PC-9 (cell line): ENCODE measurements around the gene SELENOS. TPM values are rescaled to one million over a fixed set of nuclear protein-coding genes. Genes with fewer than 3 reads are reported as not detected.

Source experiments
- BruUV-seq: library from RNA; stranded (reverse); fragments of 400-500 nt; replicated peaks from 2 replicates; lab custom pipeline; 2021; lab: Mats Ljungman, UMichigan
- CTCF ChIA-PET: fragments of 300-600 bp; sonication (Branson Sonifier 250); formaldehyde crosslinking; loops from one replicate; lab custom pipeline; 2022; ENCODE audit warnings: antibody characterized with exemption; lab: Charles Lee
- POLR2A ChIA-PET: fragments of 300-600 bp; sonication (Branson Sonifier 250); formaldehyde crosslinking; loops from one replicate; lab custom pipeline; 2022; ENCODE audit warnings: antibody characterized with exemption; ENCODE audit not compliant: unreplicated experiment; lab: Charles Lee
- DNase-seq, 2 experiments: peaks; one replicate each; pipeline versions ENCODE4 v3.0.0 to v3.0.0-alpha.2; 2015 to 2022; ENCODE audit warnings: mixed read lengths in 1 of 2
- H2AFZ ChIP-seq: fragments of 200-600 bp; sonication (generic); 2 replicates; pipeline ENCODE4 v1.8.1; 2017; ENCODE audit warnings: antibody characterized with exemption
- H3F3A ChIP-seq: fragments of 200-600 bp; sonication (generic); 2 replicates; pipeline ENCODE4 v1.8.1; 2017; ENCODE audit warnings: antibody characterized with exemption, mild to moderate bottlenecking, low read depth; ENCODE audit not compliant: insufficient read depth
- H3K27ac ChIP-seq: fragments of 200-600 bp; sonication (generic); 2 replicates; pipeline ENCODE4 v1.6.1; 2016; ENCODE audit warnings: mixed run types
- H3K27me3 ChIP-seq: fragments of 200-600 bp; sonication (generic); 2 replicates; pipeline ENCODE4 v1.6.1; 2016; ENCODE audit warnings: low read depth, mixed run types; ENCODE audit not compliant: insufficient read depth
- H3K36me3 ChIP-seq: fragments of 200-600 bp; sonication (generic); 2 replicates; pipeline ENCODE4 v1.6.1; 2016; ENCODE audit warnings: low read depth, mixed run types
- H3K4me1 ChIP-seq: fragments of 200-600 bp; sonication (generic); replicated peaks from 2 replicates; pipeline ENCODE4 v1.6.1; 2016; ENCODE audit warnings: mixed run types; ENCODE audit not compliant: insufficient read depth
- H3K4me2 ChIP-seq: fragments of 200-600 bp; sonication (generic); 2 replicates; pipeline ENCODE4 v1.6.1; 2017; ENCODE audit warnings: mixed run types
- H3K4me3 ChIP-seq: fragments of 200-600 bp; sonication (generic); 2 replicates; pipeline ENCODE4 v1.6.1; 2016; ENCODE audit warnings: mixed run types
- H3K79me2 ChIP-seq: fragments of 200-600 bp; sonication (generic); 2 replicates; pipeline ENCODE4 v1.6.1; 2017; ENCODE audit warnings: low read depth, mixed run types
- H3K9me2 ChIP-seq: fragments of 200-600 bp; sonication (generic); 2 replicates; pipeline ENCODE4 v1.8.1; 2017; ENCODE audit warnings: mild to moderate bottlenecking; ENCODE audit not compliant: insufficient read depth
- H3K9me3 ChIP-seq: fragments of 200-600 bp; sonication (generic); 2 replicates; pipeline ENCODE4 v1.8.1; 2016; ENCODE audit warnings: low read depth; ENCODE audit not compliant: insufficient read depth
- H4K20me1 ChIP-seq: fragments of 200-600 bp; sonication (generic); 2 replicates; pipeline ENCODE4 v1.8.1; 2017; ENCODE audit not compliant: insufficient read depth
- CTCF ChIP-seq: fragments of 200-600 bp; sonication (generic); conservative IDR thresholded peaks from 2 replicates; pipeline ENCODE4 v1.6.1; 2017; ENCODE audit warnings: mixed run types, antibody characterized with exemption, mild to moderate bottlenecking, moderate library complexity
- EZH2 ChIP-seq: fragments of 200-600 bp; sonication (generic); IDR thresholded peaks from 2 replicates; pipeline ENCODE4 v1.8.0; 2017; ENCODE audit warnings: antibody characterized with exemption, low read depth
- intact Hi-C: fragments of 100-400 bp; cut with micrococcal nuclease; formaldehyde crosslinking; loops from one replicate; pipeline ENCODE4 v1.10.0; 2022; ENCODE audit not compliant: unreplicated experiment
- total RNA-seq: library from RNA; stranded (reverse); gene quantifications from 2 replicates; pipeline ENCODE4 v1.2.3, GENCODE V29; 2021

The SELENOS gene
- total RNA-seq, 1 experiment from 2014 or later = 28.6 TPM

GRCh38 chr15:101267320-101268104 is 9.8 kb downstream of the SELENOS start:
- Histone ChIP-seq H3K79me2 (no peaks in the 10 kb centered on the region), H2AFZ (no peak overlapping the region), H3K4me3 (no peak overlapping the region), H3K36me3 (peaks cover 14% of the 10 kb centered on the region; the same call in 1 of the 2 replicates), H3K9me3 (no peaks in the 10 kb centered on the region), H3K27me3 (no peaks in the 10 kb centered on the region), H3F3A (peaks cover 4% of the 10 kb centered on the region; the same call in 1 of the 2 replicates), H3K9me2 (no peaks in the 10 kb centered on the region), H3K4me1 (no peaks in the 10 kb centered on the region), H3K4me2 (no peak overlapping the region), H4K20me1 (0 out of 2 replicates have a peak, but pooled peaks cover 4% of the 10 kb centered on the region), H3K27ac (no peak overlapping the region)
- DNase-seq = no peak
- no TSS peak for BruUV-seq
- POLR2A ChIA-PET = no interaction called here
- CTCF ChIA-PET = no interaction called here
- intact Hi-C loops = no loop called here
- TF ChIP-seq EZH2 (no peak), CTCF (no peak)

- H3K79me2 ChIP-seq = no peaks in the 10 kb centered on the region
- CTCF ChIA-PET = no interaction called here
- no peaks in the 10 kb centered on the region for H3K27me3 ChIP-seq
- no peak overlapping the region for H3K4me3 ChIP-seq
- H3K4me2 ChIP-seq = no peak overlapping the region
- intact Hi-C loops = no loop called here
- TF ChIP-seq CTCF (no peak), EZH2 (no peak)
- no peaks in the 10 kb centered on the region for H3K4me1 ChIP-seq
- BruUV-seq = no TSS peak
- H3K9me2 ChIP-seq = no peaks in the 10 kb centered on the region
- POLR2A ChIA-PET = no interaction called here
- peaks cover 4% of the 10 kb centered on the region; the same call in 1 of the 2 replicates for H3F3A ChIP-seq
- DNase-seq = no peak
- H4K20me1 ChIP-seq = 0 out of 2 replicates have a peak, but pooled peaks cover under 1% of the 10 kb centered on the region
- H3K9me3 ChIP-seq = no peaks in the 10 kb centered on the region
- H2AFZ ChIP-seq = no peak overlapping the region
- H3K36me3 ChIP-seq = 0 out of 2 replicates have a peak, but pooled peaks cover 10% of the 10 kb centered on the region
- no peak overlapping the region for H3K27ac ChIP-seq
Measured at GRCh38 chr15:101266787-101267186, 10.5 kb downstream of the SELENOS start.

- no peak overlapping the region for H3K4me2 ChIP-seq
- no peak overlapping the region for H3K4me3 ChIP-seq
- H3K9me2 ChIP-seq = no peaks in the 10 kb centered on the region
- CTCF ChIA-PET = no interaction called here
- H3K27ac ChIP-seq = no peak overlapping the region
- BruUV-seq = no TSS peak
- intact Hi-C loops = no loop called here
- no peak for DNase-seq
- no peaks in the 10 kb centered on the region for H3K9me3 ChIP-seq
- no peaks in the 10 kb centered on the region; the same call in 1 of the 2 replicates for H3F3A ChIP-seq
- TF ChIP-seq CTCF = no peak
- no peak for TF ChIP-seq EZH2
- no peaks in the 10 kb centered on the region for H3K4me1 ChIP-seq
- POLR2A ChIA-PET = interaction anchor here (0.7 kb wide), 1 partner anchor 7 kb away, joined by 3 read pairs; no protein-coding TSS in a partner anchor
- H3K79me2 ChIP-seq = no peaks in the 10 kb centered on the region
- H3K36me3 ChIP-seq = 0 out of 2 replicates have a peak, but pooled peaks cover 2% of the 10 kb centered on the region
- H3K27me3 ChIP-seq = no peaks in the 10 kb centered on the region
- no peak overlapping the region for H2AFZ ChIP-seq
- H4K20me1 ChIP-seq = no peaks in the 10 kb centered on the region
Measured at GRCh38 chr15:101266034-101266433, 11.3 kb downstream of the SELENOS start.
